ENCODE measurements around the gene TANC1.
"Not testable (repeated sequence)": the region's sequence is repeated elsewhere in the genome, so short reads cannot be mapped to it uniquely, and the experiment has no call there.

Gene TANC1

DNA sequence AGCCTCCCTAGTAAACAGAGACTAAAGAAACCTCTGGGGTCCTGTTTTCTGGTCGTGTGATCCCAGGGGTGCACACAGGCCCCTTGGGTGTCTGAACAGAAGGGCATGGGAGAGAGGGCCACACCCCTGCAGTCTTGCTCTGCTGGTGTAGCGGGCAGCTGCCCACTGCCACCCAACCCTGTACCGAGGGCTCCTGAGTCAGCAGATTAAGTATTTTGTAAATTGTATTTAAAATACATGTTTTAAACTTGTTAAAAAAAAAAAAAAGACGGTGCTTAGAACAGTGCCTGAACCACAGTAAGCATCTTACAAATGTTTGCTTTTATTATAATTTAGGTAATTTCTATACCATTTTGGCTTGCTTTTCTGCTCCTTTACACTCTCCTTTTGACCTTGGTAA, 113.7 kb downstream of the TANC1 start:
- in situ Hi-C loops (cut with MboI; ENCODE audit: low sequenced_read_pairs) = no loop called here

DNA sequence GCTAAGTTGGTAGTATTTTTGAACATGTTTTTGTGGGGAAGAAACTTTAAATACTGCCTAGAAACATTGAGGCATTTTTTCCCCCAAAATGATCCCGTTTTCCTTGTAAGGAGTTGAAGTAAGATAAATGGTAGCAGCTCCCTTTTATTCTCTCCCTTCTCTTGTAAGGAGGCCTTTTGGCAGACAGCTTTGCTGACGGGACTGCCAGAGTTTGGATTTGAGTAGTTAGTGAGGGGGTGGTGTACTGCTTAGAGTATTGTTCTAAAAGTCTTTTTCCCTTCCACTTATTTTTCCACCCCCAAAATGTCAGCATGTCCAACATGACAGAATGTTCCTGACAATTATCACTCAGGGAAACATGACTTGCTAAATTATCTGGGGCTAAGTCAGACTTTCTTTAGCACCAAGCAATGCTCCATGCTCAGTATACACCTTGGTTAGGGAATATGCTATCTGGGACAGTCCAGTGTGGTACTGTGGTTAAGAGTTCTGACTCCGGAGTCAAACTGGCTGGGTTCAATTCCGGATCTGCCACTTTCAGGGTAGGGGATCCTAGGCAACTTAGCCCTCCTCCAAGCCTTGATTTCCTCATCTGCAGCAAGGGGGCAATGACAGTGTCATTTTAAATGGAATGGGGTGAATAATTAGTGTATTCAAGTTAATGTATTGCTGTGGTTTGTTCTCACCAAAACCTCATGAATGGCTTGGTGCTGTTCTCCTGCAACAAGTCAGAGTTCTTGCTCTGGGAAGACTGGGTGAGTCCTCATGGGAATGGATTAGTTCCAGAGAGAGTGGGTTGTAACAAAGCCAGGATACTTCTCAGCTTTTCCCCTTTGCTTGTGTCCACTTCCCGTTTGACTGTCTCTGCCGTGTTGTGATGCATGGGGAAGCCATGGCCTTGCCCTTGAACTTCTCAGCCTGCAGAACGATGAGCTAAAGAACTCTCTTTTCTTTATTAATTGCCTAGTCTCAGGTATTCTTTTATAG, 116.2 kb downstream of the TANC1 start:
- in situ Hi-C loops (cut with MboI; ENCODE audit: low sequenced_read_pairs) = no loop called here

DNA sequence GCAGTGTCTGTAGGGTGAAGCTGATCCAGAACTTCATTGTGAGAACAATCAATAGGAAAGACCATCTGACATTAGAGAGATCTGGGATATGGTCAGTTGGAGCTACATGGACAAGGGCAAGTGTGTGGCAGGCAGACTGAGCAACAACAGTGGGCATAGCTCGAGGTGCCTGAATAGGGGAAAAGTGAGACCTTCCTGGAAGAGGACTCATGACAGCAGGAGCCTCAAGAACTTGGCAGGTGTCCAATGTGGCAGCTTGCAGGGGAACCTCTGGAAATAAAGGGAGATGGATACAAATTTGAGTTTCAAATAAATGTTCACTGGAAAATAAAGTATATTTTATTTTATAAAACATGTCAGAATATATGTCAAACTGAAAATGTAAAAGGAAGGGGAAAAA, 117.9 kb downstream of the TANC1 start:
- in situ Hi-C loops (cut with MboI; ENCODE audit: low sequenced_read_pairs) = no loop called here

DNA sequence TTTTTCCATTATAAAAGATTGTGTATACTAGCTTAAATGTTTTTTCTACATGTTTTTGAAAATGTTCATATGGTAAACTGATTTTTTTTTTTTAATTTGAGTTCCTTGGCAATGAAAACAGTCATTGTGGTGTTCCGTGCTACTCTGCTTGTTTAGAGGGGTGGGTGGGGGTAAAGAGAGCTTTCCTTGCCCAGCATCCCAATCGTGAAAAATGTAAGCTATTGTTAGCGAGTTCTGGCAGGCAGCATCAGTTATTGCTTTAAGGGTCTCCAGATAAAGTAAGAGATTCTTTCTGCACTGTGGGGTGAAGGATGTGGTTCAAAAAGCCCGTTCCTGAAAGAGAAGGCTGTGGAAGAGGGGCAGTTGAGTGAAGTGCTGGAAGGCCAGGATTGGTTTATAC, 118.4 kb downstream of the TANC1 start:
- in situ Hi-C loops (cut with MboI; ENCODE audit: low sequenced_read_pairs) = no loop called here

DNA sequence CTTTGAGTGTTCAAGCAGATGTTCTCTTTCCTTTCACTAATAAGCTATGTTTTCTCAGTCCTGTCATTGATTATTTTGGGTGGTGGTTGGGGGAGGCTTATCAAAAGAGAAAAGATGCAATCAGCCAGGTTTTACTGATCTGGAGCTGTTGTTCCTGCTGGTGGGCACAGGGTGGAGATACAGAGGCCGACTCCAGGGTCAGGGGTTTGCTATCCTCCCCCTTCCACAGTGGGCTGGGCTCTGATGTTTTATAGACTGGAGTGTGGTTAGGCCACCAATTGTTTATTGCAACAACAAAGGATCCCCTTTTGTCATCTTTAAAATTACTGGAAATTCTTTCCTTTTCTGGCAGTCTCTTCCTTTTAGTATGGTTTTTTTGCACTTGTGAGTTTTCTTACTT, 120.5 kb downstream of the TANC1 start:
- in situ Hi-C loops (cut with MboI; ENCODE audit: low sequenced_read_pairs) = no loop called here

DNA sequence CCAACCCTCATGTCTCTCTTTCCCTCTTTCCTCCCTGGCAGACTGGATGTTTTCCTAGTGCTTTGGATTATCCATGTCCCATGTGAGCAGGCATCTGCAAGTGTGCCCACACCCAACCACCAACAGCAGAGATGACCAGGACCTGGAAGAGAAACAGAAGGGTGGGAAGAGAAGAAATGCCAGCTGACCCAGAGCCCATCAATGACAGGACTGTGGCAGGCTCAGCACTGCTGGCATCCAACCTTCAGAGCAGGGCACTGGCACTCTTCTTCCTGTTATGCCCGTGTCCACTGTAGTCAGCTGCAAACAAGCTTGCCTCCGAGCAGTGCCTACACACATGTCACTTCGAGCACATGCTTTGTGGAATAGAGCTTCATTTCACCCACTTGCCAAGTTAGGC, 121.1 kb downstream of the TANC1 start:
- in situ Hi-C loops (cut with MboI; ENCODE audit: low sequenced_read_pairs) = no loop called here

DNA sequence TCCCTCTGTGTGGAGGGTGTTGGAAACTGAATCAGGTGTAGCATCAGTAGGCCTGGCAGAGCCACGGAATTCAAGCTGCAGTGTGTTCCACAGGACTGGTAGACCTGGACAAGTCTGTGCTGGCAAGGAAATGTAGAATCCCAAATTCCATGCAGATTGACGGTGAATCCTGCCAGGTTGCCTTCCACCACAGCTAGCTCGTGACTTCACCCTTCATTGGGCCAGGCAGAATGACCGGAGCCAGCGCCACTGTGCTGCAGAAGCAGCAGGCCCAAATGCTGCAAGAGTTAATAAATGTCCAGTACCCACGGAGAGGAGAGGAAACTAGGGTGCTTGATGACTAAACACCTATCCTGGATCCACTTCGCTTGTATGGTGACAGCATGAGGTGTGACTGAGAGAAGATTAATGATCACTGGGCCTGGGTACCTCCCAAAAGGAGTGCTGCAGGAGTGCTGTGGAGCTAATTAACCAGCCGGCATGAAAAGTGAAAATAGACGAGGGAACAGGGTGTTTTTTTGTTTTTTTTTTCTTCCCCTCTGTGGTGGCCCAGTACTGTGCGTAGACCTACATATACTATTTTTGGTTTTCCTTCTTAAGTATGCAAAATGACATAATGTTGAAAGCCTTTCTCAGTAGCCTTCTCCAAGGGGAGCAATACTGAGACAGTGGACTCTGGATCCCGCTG, 122.2 kb downstream of the TANC1 start:
- in situ Hi-C loops (cut with MboI; ENCODE audit: low sequenced_read_pairs) = no loop called here

DNA sequence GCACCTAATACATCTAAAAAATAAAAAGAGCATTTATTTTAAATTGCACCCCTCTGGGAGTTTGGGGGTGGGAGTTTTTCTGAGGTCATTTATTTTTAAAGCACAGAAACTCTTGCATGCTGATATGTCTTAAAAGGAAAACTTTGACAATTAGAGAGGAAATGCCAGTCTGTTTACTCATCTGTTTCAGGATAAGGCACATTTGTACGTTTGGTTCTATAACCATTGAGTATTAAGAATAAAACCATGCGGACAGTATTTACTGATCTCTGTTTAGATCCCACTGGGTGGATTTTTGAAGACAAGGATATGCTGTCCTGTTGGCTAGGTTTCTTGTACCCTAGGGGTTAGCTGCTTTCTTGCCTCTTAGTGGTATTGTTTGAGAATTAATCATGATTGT, 122.9 kb downstream of the TANC1 start:
- in situ Hi-C loops (cut with MboI; ENCODE audit: low sequenced_read_pairs) = no loop called here

DNA sequence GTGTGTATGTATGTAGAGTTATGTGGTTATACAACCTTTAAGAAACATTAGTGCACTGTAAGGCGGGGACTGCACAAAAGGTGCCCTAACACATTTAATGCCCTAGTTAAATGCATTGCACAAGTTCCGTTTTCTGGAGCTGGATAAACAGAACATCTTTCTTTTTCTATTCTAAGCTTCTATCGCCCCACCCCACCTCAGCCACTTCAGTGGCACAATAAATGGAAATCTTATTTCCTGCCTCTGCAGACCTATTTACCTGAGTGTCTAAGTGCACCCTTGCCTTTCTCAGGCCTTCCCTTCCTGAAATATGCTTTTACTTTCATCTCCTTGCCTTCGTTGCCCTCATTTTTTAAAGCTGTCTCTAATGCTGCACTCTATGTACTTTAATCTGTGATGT, 123.5 kb downstream of the TANC1 start:
- in situ Hi-C loops (cut with MboI; ENCODE audit: low sequenced_read_pairs) = no loop called here

DNA sequence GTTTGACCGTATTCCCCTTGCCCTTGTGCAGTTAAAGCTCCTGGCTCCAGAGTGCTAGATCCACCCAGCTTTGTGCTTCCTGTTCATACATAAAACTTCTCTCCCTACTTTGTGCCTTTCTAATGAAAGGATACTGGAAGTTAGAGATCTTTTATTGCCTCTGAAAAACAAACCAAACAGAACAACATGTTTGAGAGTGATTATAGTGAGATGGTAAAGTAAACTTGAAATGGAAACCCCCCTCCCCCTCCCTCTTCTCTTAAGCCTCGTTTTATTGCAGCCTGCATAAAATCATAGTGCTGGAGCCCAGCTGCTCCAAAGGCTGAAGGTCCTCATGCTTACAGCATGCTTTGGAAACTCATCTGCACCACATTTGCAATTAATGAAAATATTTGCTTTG, 125.1 kb downstream of the TANC1 start:
- in situ Hi-C loops (cut with MboI; ENCODE audit: low sequenced_read_pairs) = no loop called here

DNA sequence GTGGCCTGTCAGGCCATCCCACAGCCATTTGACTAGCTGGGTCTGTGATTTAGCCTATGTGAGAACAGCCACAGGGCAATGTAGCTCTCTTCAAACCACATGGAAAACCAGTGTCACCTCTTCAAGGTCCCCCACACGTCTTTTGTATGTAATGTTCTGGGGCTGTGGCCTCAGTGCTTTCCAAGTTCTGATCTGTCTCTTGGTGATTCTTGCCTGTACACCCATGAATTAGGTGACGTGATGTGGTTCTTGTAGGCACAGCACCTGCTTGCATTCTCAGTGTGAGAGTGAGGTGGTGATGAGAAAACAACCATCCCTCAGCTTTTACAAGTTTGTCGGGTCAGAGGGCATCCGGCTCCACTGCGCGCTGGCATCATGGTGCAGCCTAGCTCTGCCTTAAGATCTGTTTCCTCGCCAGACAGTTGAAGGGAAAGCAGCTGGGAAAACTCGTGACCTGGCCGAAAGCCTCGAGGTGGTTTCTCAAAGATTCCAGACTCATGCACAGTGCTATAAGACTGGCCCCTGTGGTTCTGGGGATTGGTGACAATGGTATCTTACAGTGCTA, 125.8 kb downstream of the TANC1 start:
- in situ Hi-C loops (cut with MboI; ENCODE audit: low sequenced_read_pairs) = no loop called here

DNA sequence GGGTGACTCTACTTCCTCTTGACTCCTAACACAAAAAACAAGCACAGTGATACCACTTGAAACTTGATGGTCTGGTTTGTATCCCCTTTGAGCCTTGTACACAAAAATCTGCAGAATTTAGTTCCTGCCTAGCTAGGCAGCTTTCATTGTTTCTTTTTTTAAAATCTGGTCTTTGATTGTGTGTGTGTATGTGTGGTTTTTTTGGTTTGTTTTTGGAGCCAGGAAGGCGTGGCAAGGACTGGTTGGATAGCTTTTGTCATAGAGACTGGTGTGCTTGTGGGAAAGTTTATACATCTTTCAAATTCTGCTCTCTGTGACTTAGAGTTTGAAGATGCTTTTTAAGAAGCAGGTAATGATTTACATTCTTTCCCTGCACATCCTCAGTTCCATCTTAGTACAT, 127.4 kb downstream of the TANC1 start:
- in situ Hi-C loops (cut with MboI; ENCODE audit: low sequenced_read_pairs) = no loop called here

DNA sequence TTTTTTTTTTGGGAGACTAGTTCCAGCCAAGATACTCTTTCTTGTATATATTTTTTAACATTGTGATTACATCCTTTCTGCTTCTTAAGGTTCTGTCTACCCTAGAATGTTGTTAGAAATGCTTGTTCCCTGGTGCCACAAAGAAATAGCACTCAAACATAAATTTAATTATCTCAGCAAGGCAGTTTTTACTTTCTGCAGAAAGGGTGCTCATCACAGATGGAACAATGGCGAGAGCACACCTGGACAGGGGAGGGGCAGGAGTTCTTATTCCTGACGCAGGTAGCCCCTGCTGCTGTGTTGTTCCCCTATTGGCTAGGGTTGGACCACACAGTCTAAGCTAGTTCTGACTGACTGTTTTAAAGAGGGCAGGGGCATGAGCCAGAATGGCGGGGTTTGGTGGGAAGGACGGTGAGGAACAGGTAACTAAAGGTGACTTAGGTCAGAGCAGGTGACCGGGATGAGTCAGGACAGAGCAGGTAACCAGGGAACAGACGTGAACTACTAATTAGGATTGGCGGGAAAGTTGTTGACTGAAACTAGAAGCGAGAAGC, 127.9 kb downstream of the TANC1 start:
- in situ Hi-C loops (cut with MboI; ENCODE audit: low sequenced_read_pairs) = not testable (repeated sequence)

DNA sequence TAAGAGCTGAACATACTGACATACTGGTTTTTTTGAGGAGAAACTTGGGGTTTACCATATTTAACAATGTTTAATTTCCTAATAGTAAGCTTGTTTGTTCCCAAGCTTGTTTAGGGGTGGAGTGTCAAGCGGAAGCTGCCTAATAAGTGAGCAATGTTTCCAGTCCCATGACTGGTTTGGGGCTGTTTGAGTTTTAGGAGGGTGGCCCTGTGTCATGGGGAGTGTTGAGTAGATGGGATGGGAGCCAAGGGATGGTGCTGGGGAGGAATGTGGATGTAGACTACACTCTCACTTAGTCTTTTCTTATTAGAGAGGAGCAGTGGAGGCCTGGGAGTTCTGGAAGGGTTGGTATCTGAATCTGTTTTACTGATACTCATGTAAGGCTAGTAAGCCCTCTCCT, 128.5 kb downstream of the TANC1 start:
- in situ Hi-C loops (cut with MboI; ENCODE audit: low sequenced_read_pairs) = no loop called here

DNA sequence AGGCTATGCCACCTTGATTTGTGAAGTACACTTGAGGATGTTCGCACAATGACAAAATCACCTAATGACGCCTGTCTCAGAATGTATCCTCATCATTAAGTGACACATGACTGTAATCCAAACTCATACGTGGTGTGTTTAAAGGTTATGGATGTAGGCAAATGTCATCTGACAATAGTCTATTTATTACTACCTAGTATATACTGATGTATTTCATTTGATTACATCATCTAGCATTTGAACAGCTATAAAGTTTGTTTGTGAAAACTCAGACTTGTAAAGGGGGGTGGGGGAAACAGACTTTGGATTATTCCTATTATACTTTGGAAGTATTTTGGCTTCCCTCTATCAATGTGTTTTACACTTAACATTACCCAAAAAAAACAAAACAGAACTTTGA, 129.9 kb downstream of the TANC1 start:
- in situ Hi-C loops (cut with MboI; ENCODE audit: low sequenced_read_pairs) = no loop called here

DNA sequence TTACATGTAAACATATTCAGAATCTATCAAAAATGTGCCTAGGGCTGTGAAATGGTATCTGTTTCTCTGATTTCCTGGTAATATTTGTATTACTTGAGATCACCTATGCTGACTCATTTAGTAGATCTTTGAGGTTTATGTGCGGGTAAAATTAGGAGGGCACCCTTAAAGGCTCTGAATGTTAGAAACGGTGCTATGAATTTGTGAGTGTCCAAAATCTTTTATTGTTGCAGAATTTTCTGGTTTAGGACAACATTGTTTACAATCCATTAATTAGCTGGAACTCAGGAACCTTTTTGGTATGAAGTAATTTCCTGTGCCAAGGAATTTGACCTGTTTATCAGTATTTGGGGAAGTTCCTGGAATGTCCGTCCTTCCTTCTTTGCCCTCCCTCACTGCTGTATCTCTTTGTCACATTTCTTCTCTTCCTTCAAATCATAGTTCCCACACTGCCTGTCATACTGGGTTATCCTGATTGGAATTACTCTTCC, 130.5 kb downstream of the TANC1 start:
- in situ Hi-C loops (cut with MboI; ENCODE audit: low sequenced_read_pairs) = no loop called here

DNA sequence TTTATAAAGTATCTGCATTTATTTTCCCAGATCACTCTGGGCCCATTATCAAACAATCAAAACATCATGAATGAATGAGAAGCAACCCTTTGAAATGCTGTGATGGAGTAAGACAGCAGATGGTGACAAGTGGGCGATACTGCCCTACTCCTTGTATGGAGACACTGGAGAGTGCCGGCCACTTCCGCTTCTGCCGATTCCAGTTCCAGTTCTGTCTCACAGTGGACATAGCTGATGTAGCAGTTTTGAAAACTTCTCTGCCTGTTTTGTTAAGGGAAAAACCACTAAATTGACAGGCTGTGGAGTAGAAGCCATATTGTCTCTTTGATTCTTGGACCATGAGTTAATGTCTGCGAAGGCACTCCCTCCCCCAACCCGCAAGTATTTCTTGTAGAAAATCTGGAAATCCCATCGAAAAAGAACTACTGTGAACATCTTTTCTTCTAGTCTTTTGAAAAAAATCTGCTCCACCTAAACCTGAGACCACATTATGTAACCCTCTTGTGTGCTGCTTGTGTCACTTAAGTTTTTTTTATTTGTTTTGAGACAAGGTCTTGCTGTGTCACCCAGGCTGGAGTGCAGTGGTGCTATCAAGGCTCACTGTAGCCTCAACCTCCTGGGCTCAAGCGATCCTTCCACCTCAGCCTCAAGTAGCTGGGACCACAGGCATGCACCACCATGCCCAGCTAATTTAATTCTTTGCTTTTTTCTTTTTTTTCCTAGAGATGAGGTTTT, 133.5 kb downstream of the TANC1 start:
- in situ Hi-C loops (cut with MboI; ENCODE audit: low sequenced_read_pairs) = no loop called here

DNA sequence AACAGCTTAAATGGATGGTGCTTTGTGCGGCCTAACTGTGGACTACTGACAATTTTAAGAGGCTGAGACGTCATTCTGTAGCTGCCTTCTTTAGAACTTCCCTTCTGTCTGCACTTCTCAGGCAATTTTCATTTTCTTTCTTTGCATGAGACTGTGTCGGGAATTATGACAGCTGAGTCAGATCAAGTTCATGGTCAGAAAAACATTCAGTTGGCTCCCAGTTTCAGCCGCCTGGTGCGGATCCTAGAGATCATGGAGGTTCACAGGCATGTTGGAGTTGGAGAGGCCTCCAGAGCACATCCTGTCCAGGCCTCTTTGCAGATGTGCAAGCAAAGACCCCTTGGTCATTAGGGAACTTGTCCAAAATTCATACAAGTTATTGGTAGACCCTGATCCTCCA, 135.0 kb downstream of the TANC1 start:
- in situ Hi-C loops (cut with MboI; ENCODE audit: low sequenced_read_pairs) = no loop called here

DNA sequence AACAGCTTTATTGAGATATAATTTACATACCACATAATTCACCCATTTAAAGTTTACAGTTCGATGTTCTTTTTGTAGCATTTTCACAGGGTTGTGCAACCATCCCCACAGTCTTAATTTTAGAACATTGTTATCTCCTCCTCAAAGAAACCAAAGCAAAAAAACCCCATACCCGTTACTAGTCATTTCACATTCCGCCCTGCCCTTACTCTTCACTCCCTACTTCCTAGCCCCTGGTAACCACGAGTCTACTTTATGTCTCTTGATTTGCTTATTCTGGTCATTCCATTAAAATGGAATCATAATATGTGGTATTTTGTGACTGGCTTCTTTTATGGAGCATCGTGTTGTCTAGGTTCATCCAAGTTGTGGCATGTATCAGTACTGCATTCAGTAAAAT, 137.7 kb downstream of the TANC1 start:
- in situ Hi-C loops (cut with MboI; ENCODE audit: low sequenced_read_pairs) = no loop called here

DNA sequence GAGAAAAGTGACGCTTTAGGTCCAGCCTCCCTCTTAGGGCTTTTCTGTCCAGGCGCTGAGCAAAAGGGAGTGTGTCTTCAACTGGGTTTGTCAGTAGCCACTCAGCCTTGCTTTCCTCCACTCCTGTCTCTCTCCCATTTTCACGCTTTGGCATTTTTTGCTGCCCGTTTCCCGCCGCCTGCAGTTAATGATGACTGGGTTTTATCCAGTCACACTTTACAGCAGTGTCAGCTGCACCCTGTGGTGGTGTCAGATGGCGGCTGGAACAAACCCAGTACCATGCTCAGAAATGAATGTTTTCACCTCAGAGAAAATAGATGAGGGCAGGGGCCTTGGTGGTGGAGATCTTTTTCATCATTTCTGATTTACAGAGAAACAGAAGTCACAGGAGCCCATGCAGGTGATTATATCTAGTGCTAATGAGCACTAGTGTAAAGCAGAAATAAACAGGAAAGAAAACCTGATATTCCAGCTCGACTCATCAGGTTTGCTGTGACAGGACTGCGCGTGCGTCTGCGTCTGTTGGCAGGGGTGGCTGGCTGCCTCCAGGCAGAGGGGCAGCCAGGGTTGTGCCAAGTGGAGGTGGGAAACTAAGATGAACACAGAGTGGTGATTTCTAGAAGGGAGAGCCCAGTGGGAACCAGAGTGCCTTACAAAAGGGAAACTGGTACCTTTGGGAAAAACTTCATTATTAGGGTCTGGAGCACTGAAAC, 139.9 kb downstream of the TANC1 start:
- in situ Hi-C loops (cut with MboI; ENCODE audit: low sequenced_read_pairs) = no loop called here
